HG03457 (cell line): Measurements from ENCODE around the gene CAPN14.
A peak's percentile ranks its signal among the peaks of the same experiment; 100 is the strongest.

ENCODE experiments used
- ATAC-seq: cut with Tn5 transposase; IDR thresholded peaks from one replicate; pipeline ENCODE4 v1.9.1; 2021; ENCODE audit warnings: moderate number of reproducible peaks; ENCODE audit not compliant: unreplicated experiment

CAPN14 gene, protein sequence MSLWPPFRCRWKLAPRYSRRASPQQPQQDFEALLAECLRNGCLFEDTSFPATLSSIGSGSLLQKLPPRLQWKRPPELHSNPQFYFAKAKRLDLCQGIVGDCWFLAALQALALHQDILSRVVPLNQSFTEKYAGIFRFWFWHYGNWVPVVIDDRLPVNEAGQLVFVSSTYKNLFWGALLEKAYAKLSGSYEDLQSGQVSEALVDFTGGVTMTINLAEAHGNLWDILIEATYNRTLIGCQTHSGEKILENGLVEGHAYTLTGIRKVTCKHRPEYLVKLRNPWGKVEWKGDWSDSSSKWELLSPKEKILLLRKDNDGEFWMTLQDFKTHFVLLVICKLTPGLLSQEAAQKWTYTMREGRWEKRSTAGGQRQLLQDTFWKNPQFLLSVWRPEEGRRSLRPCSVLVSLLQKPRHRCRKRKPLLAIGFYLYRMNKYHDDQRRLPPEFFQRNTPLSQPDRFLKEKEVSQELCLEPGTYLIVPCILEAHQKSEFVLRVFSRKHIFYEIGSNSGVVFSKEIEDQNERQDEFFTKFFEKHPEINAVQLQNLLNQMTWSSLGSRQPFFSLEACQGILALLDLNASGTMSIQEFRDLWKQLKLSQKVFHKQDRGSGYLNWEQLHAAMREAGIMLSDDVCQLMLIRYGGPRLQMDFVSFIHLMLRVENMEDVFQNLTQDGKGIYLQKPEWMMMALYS

DNA sequence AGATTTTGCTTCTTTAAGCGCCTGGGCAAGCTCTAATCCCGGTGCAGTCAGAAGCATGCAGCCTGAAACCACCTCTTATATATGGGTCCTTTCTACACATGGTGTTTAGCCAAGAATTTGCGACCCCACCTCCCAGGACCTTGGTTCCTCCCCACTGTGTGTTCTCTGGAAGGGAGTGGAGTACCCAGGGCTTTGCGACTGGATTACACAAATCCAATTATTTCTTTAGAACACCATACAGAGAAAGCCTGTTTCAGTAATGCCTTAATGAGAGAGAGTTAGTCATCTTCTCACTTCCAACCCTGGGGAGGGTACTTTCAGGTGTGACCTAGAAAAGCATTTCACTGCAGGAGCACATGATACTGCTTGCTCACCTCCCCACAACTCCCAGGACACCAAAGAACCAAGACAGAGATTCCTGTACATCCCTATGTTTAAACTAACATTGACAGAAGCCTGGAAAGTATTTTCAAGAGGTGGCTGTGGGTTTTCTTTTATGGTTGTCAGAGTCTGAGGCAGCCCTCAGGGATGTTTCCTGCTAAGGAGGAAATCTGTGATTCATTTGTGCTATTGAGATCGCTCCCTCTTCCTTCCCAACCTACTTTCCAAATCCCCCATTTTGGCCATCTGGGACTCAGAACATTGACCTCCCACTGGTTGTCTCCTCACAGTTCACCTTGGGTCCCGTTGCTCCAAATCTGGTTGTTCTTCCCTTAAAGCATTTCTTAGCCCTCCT is at the start of gene CAPN14:
TSS of gene CAPN14 (minus strand) at position 51 of the 736 bp plus-strand sequence. CDS start 12,068 bp downstream, outside the sequence.
- ATAC-seq, result no peak

DNA sequence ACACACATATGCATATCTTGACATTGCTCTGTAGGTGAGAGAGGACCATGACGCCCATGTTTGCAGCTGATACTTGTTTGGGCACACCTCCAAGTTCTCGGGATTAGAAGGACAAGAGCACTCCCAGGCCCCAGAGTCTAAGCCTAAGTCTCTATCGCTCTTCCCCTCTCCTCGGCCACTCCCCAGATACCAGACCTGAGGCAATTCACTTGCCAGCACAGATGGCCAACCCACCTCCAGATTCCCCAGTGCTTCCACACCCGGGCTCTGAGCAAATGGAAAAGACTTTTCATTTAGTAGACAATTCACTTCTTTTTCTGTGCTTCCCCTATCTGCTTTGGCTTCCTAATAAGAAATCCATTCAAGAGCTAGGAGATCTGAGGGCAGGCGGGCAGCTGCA is 49.5 kb upstream of the CAPN14 start:
- ATAC-seq, result no peak

DNA sequence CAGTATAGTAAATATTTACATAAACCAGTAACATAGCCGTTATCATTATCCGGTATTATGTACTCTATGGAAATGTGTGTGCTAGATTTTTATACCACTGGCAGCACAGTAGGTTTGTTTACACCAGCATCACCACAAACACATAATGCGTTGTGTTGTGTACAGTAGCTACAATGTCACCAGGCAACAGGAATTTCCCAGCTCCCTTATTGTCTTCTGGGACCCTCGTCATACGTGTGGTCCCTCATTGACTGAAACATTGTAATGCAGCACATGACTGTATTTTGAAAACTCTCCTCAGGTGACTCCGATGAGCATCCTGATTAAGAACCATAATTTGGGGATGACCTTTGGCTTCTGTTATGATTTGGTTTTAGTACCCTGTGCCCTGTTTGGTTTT is 47.9 kb upstream of the CAPN14 start:
- no peak for ATAC-seq

DNA sequence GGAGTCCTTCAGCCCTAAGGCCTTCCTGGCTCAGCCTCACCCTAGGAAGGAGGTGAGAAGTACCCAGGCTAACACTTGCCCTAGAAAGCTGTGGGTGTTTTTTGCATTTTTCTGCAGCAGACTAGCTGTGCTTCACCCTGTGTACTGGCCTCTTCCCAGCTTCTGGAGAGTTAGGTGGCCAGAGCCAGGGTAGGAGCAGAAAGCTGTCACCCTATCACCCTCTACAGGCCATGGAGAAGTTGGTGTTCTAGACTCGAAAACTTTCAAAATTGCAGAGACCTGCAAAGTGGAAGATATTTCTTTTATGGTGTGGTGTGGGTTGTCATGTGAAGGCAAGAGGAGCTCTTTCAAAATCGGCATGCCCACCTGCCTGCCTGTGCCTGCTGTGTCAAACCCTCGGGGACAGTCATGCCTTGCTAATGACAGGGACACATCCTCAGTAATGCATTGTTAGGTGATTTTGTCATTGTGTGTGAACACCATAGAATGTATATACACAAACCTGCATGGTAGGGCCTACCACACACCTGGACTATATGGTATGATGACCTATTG is 46.4 kb upstream of the CAPN14 start:
- ATAC-seq, result no peak

DNA sequence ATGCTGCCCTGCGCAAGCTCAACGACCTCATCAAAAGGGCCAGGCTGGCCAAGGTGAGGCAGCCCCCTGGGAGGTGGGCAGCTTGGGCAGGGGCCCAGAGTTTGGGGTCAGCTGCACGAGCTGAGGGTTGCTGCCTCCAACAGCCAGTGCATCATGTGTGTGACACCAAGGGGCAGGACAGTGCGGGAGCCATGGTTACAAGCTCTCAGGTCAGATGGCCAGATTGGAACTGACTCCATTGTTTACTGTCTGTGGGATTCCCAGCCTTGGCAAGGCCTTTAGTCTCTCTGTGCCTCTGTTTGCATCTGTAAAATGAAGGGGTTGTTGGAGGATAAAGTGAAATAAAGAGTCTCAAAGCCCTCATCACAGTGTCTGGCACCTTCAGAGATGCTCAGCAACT is 43.6 kb upstream of the CAPN14 start:
- no peak for ATAC-seq

DNA sequence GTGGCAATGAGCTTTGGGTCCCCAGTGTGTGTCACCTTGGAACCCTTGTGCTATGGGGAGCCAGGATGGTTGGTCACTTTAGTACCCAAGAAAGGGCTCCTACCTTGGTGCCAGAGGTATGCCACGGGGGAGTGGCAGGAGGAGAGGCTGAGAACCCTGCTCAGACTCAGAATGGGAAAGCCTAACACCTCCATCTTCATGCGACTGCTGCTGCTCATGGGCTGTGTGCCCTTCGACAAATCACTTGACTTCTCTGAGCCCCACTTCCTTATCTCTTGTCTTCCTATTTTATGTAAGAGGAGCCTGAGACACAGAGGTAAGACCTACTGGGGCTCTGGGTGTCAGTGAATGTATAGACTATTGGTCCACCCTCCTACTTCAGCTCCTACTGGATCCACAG is 41.8 kb upstream of the CAPN14 start:
- ATAC-seq, result no peak

DNA sequence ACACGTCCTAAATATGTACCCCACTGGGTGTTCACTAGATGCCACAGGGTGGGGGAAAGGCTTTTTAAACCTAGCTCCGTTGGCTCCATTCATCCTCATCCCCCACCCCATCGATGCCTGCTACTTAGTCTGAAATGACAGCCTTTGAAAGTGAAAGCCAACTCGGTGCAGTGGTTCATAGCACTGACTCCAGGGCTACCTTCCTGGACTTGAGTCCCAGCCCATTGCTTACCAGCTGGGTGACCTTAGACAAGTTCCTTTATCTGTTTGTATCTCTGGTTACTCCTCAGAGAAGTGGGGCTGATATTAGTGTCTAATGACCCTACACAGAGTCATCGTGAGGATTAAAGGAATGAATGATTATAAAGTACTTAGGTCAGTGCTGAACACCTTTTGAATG is 41.0 kb upstream of the CAPN14 start:
- ATAC-seq, result no peak

DNA sequence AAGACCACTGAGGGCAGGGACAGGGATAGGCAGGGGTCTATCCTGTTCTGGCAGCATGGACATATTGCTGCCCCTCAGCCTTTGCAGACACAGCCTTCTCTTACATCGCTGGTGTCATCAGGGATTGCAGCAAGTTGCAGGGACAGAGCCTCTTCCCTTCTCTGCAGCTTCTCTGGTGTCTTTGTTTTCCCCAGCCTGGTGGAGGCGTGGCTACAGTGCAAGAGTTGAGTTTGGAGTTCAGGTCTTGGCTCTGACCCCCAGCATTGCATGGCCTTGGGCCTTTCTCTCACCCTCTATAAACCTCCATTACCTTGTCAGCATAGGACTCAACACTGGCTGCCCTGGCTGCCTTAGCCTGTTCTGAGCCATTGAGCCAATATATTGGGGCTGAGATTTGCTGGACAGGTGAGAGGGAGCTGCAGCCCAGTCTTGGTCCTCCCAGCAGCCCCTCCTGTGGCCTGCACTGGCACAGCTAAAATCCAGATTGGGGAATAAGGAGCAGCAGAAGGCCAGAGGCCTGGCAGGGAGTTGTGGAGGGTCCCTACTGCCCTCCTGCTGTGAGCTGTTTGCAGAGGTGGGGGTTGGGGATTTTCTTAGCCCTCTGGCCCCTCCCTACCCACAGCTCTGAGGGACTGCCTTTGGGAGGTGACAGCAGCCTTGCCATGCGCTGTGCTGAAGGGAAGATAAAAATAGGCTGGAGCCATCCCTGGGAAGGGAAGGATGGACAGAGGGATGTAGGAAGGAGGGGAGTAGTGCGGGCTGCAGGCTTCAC is 39.5 kb upstream of the CAPN14 start:
- no peak for ATAC-seq

DNA sequence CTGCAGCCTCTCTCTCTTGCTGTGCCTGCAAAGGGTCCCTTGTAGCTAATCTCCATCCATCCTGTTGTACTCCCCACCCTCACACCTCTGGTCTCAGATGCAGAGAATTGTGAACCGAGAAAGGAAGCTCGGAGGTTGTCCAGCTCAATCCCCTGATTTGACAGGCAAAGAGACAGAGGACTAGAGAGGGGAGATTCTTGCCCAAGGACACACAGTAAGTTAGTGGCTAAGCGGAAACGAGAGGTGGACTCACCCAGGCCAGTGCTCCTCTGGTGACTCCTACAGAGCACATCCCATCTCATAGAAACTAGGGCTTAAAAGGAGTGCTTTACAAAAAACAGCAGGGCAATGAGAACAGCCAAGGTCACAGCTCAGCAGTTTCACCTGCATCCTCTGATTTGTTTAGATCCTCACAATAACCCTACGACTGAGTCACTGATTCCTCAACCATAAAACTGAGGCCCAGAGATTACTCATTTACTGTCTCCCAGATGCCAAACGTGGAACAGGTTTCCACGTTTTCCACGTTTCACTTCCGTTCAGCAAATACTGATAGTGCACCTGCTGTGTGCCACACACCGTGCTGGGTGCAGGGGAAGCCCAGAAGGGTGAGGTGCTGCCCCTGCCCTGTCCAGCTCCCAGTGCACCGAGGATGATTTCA is 38.7 kb upstream of the CAPN14 start:
- ATAC-seq, result peak; percentile 68

DNA sequence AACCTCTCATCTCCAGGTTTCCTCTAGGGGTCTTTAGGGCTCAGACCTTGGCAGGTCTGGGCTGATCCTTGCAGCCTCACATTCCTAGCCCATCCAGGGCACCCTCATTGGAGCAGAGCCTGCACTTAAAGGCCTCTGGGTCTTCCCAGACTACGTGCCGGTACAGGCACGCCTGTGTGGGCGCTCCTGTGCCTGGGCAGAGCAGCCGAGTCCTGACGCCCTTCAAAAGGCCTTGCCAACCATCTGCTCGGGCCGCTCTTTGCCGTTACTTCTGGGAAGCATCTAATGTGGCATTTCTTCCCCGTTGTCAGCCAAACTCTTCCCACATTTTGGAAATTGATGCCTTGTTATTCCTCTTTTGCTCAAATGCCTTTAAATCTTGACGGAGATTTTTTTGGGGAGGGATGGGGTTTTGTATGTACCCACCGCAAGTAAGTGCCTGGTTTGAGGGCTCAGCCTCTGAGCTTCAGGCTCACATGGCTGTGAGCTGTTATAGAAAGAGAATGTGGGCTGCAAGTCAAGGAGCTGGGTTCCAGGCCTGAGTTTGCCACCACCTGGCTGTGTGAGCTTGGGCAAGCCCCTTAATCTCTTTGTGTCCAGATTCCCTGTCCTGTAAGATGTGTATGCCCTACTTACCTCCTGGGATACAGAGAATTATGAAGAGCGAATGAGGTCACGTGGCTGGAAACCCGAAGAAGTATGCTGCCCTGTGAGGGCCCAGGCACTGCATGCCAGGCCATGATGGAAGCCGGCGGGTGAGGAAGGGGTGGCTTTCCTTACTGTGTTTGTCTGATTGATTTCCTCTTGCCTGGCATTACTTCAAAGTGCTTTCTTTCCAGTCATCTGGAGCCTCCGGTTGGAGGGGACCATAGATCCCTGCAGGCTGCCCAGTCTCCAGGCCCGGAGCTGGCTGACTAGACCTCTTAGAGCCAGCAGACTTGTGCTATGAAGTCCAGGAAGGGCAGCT is 37.2 kb upstream of the CAPN14 start:
- no peak for ATAC-seq

DNA sequence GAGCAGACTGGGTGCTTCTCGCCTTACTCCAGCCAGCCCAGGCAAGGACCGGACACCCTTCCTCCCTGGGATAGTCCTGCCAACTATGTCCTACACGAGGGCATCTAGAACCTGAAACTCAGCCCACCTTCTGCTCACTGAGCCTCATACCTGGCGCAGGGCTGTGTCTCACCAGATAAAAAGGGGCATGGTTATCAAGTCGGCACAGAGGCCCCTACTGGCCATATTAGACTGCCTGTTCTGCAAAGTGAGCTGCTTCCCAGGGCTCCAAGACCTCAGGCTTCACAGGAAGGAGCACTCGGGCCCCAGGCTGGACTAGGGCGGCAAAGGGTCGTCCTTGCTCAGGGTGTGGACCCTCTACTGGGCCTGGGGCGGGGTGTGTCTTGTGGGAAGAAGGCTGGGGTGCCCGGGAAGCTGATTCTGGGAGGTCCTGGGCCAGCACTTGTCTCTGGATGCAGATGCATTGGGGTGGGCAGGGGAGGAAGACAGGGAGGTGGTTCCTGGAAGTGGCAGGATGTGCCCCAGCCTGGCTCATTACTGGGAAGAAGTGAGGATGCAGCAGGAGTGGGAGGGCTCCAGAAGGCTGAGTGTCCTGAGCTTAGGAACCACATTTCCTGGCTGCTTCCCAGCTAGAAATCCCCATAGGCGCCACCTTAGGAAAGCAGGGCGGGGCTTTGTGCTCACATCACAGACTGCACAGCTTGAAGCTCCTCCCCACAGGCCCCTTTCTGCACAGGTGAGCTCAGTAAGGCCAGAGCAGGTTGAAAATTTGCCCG is 36.2 kb upstream of the CAPN14 start:
- ATAC-seq, result no peak

DNA sequence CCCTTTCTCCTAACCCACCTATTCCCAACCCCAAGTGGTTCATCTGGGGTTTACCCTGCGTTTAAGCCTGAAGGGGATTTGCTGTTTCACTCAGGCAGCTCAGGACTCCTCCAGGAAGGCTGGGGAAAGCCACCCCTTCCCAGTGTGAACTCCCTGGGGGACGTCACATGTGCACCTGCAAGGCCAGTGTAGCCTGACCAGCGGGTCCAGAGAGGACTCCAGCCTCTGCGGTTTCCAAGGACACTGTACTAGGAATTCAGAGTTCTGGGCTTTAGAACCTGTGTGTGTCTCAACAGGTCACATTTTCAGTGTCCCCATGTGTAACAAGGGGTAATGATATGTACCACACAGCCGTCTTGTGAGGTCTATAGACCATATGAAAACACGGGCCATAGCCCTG is 34.5 kb upstream of the CAPN14 start:
- ATAC-seq, result no peak

DNA sequence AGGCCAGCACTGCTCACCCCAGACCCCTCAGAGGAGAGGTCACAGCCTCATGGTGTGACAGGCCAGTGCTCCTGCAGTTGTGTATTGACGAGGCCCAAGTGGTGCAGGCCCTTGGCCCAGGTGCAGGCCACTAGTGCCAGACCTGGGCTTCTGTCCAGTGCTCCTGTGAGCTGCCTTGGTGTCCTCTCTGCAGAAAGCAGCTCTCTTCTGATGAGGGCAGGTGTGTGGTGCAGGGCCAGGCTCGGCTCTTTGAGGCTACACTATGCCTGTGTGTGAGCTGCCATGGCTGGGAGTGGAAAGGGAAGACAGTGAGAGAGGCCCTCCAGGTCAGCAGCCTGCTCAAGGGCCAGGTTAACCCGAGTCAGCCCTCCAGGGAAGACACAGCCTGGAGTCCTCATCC is 33.7 kb upstream of the CAPN14 start:
- ATAC-seq, result no peak

DNA sequence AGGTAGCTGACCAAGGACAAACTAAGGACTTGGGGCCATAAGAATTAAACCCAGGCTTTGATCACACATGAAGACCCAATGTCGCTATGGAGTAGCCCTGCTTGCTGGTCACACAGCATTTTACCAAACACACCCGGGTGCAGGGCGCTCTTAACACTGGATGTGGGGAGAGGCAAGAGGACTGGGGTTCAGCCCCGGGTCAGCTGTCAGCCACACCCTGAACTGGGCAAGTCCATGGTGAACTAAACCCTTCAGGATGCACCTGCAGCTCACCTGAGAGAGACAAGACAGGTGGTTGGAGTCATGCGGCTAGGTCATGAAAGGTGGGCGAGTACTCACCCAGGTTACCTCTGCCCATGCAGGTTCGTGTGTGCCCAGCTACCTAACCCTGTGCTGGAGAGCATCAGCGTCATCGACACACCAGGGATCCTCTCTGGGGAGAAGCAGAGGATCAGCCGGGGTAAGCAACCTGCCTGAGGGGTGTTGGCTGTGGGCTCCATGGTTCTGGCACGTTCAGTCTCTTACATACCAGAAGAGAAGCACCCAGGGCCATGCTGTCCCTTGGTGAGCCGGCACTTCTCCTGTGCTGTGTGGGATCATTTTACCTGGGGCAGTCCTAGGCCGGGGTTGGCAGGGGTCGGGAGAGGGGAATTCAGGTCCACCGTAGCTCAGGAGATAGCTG is 31.8 kb upstream of the CAPN14 start:
- ATAC-seq, result no peak

DNA sequence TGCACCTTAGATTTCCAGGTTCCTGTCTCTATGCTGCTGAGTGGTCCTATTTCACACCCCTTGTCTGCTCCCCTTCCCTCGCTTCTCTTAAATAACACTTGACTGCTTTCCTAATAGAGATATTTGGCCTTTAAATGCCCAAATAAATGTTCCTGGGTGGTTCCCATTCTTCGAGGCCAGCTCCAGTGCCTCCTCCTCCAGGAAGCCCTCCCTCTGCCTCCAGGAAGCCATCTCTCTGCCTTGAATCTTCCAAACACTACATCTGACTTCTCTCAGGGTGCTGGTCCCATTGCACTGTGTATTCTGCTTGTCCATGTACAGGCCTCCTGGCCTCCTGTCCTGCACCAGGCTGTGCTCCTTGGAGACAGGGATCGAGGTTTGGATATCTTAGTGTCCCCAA is 30.8 kb upstream of the CAPN14 start:
- no peak for ATAC-seq

DNA sequence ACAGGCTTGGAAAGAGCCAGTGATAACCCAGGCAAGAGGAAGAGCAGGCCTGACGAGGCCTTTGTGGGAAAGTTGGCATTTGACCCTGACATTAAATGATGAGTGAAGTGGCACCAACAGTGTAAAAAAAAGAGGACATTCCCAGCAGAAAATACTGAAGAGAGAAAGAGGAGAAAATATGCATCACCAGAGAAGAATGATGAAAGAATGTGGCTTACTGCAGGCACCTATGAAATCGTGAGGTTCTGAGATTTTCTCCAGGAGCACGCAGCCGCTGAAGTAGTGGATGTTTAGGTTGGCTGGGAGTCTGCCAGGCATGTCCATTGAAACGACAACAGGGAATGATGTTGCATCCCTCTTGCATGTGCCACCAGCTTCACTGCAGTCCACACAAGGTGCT is 30.4 kb upstream of the CAPN14 start:
- ATAC-seq, result no peak

DNA sequence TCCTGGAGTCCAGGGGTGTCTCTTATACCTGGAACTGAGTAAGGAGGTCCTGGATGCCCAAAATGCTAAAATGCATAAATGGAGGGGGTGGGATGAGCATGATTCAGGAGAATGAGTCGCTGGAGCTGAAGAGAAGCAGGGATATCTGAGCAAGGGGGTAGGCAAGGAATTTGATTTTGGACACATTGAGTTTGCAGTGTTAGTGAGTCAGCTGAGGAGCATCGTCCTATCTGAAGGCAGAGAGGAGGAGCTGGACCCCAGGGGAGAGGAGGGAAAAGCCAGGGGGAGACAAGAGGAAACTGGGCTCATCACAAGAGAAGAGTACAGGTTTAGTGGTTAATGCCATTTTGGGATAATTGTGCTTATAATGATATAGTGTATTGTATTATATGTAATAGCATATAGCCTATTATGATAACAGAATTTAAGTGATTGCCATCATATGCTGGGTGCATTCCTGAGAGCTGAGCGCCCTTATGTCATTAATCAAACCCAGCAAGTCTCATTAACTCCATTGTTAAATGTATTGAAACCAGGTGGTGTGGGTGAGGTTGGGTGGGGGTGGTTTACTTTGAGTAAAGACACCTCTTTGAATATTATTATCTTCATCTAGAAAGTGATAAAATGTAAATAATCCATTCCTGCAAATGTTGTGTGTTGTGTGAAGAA is 29.0 kb upstream of the CAPN14 start:
- ATAC-seq, result no peak
